Bronchial epithelial cell (primary cell): ENCODE data around the gene AKAP6. TPM values are rescaled to one million over a fixed set of nuclear protein-coding genes. Genes with fewer than 3 reads are reported as not detected.

Source experiments
- DNase-seq: peaks from one replicate; pipeline ENCODE4 v3.0.0-alpha.2; 2010; ENCODE audit warnings: low read depth
- FAIRE-seq: peaks from 2 replicates; lab custom pipeline; 2011; peaks lifted over from hg19 to GRCh38; lab: Jason Lieb, UNC
- H3K27me3 ChIP-seq: 2 replicates; pipeline ENCODE4 v1.5.1; 2011; ENCODE audit warnings: low read length; ENCODE audit not compliant: control insufficient read depth, insufficient read depth
- H3K36me3 ChIP-seq: 2 replicates; pipeline ENCODE4 v1.5.1; 2011; ENCODE audit warnings: low read length; ENCODE audit not compliant: control insufficient read depth, insufficient read depth
- H3K4me3 ChIP-seq: 2 replicates; pipeline ENCODE4 v1.5.1; 2011; ENCODE audit warnings: mild to moderate bottlenecking, low read depth, low read length, control low read depth
- CTCF ChIP-seq: IDR thresholded peaks from 2 replicates; pipeline ENCODE4 v1.5.1; 2011; ENCODE audit warnings: mild to moderate bottlenecking, moderate library complexity, low read length, control low read depth, inconsistent platforms; ENCODE audit not compliant: insufficient read depth, severe bottlenecking
- total RNA-seq: library from RNA; depleted of rRNA; stranded (reverse); fragments of >200 nt; gene quantifications from 2 replicates; pipeline ENCODE4 v1.2.1, GENCODE V29; 2014

AKAP6 gene
- total RNA-seq, 1 donor from 2014 or later: 4.2 TPM

- FAIRE-seq (no peak), DNase-seq (no peak)
- H3K36me3 ChIP-seq: no peaks in the 10 kb centered on the region
- no peaks in the 10 kb centered on the region for H3K27me3 ChIP-seq
- no peak for TF ChIP-seq CTCF
- no peak overlapping the region for H3K4me3 ChIP-seq
Measured at GRCh38 chr14:32403688-32404087, 74.6 kb downstream of the AKAP6 start.

- TF ChIP-seq CTCF: no peak
- FAIRE-seq: no peak
- DNase-seq: no peak
- Histone ChIP-seq H3K4me3 (no peak overlapping the region), H3K36me3 (no peaks in the 10 kb centered on the region), H3K27me3 (no peaks in the 10 kb centered on the region)
Measured at GRCh38 chr14:32404784-32405573, 75.9 kb downstream of the AKAP6 start.

- H3K36me3 ChIP-seq: no peaks in the 10 kb centered on the region
- H3K27me3 ChIP-seq: no peaks in the 10 kb centered on the region
- H3K4me3 ChIP-seq: no peak overlapping the region
- DNase-seq (no peak), FAIRE-seq (no peak)
- no peak for TF ChIP-seq CTCF
Measured at GRCh38 chr14:32405856-32406255, 76.8 kb downstream of the AKAP6 start.

- TF ChIP-seq CTCF: no peak
- H3K4me3 ChIP-seq: no peak overlapping the region
- DNase-seq (no peak), FAIRE-seq (no peak)
- no peaks in the 10 kb centered on the region for H3K27me3 ChIP-seq
- no peaks in the 10 kb centered on the region for H3K36me3 ChIP-seq
Measured at GRCh38 chr14:32407130-32407529, 78.0 kb downstream of the AKAP6 start.

GRCh38 chr14:32408018-32408417 is 78.9 kb downstream of the AKAP6 start:
- TF ChIP-seq CTCF: no peak
- H3K36me3 ChIP-seq: no peaks in the 10 kb centered on the region
- no peak for FAIRE-seq
- no peak overlapping the region for H3K4me3 ChIP-seq
- H3K27me3 ChIP-seq: no peaks in the 10 kb centered on the region
- no peak for DNase-seq

- DNase-seq (no peak), FAIRE-seq (no peak)
- H3K36me3 ChIP-seq: no peaks in the 10 kb centered on the region
- TF ChIP-seq CTCF: no peak
- no peaks in the 10 kb centered on the region for H3K27me3 ChIP-seq
- no peak overlapping the region for H3K4me3 ChIP-seq
Measured at GRCh38 chr14:32412103-32412502, 83.0 kb downstream of the AKAP6 start.
